Stimulated activated CD8-positive, alpha-beta memory T cell treated with anti-CD3 and anti-CD28 coated beads, Interleukin-2, amount 100 ng/mL, for 1 hour (primary cell): ENCODE data around the gene SPSB4.
"Not testable (repeated sequence)": the region's sequence is repeated elsewhere in the genome, so short reads cannot be mapped to it uniquely, and the experiment has no call there.

Experiments
- DNase-seq, 2 donors: peaks; one replicate each; pipeline ENCODE4 v3.0.0-alpha.2; 2020; ENCODE audit warnings: low read depth in 2 of 2

SPSB4 gene

GRCh38 chr3:141050576-141051442 lies at the start of gene SPSB4:
Gene SPSB4 (plus strand): TSS chr3:141051347. CDS start chr3:141066105, 14,758 bp downstream.
- no peak for DNase-seq

- no peak for DNase-seq
These were observed 44.8 kb upstream of the SPSB4 start for GRCh38 chr3:141006344-141006743.

- DNase-seq, result no peak
These were observed 41.7 kb upstream of the SPSB4 start for GRCh38 chr3:141009496-141009895.

- DNase-seq, result peak; percentile 24 to 53
These were observed 39.7 kb upstream of the SPSB4 start for GRCh38 chr3:141011232-141011996.

GRCh38 chr3:141011997-141012262 lies 39.2 kb upstream of the SPSB4 start:
- DNase-seq, result no peak

GRCh38 chr3:141012571-141012970 lies 38.6 kb upstream of the SPSB4 start:
- DNase-seq, result no peak

- DNase-seq, result no peak
These were observed 35.7 kb upstream of the SPSB4 start for GRCh38 chr3:141015481-141015880.

- DNase-seq, result not testable (repeated sequence)
These were observed 33.5 kb upstream of the SPSB4 start for GRCh38 chr3:141017366-141018322.

- DNase-seq, result no peak
These were observed 31.9 kb upstream of the SPSB4 start for GRCh38 chr3:141019244-141019643.

GRCh38 chr3:141020143-141020830 lies 30.9 kb upstream of the SPSB4 start:
- no peak for DNase-seq

- DNase-seq, result no peak
These were observed 29.9 kb upstream of the SPSB4 start for GRCh38 chr3:141021261-141021660.

GRCh38 chr3:141030296-141030695 lies 20.9 kb upstream of the SPSB4 start:
- no peak for DNase-seq

- DNase-seq, result no peak
These were observed 11.6 kb upstream of the SPSB4 start for GRCh38 chr3:141039589-141039988.

GRCh38 chr3:141044695-141045641 lies 6.2 kb upstream of the SPSB4 start:
- DNase-seq, result no peak

GRCh38 chr3:141045849-141046248 lies 5.3 kb upstream of the SPSB4 start:
- DNase-seq, result no peak

GRCh38 chr3:141047168-141047567 lies 4.0 kb upstream of the SPSB4 start:
- DNase-seq, result no peak

GRCh38 chr3:141049681-141050080 lies 1.5 kb upstream of the SPSB4 start:
- no peak for DNase-seq

GRCh38 chr3:141051443-141052200 lies 475 bp downstream of the SPSB4 start:
- no peak for DNase-seq
